IMR-90 (cell line): ENCODE measurements around the gene CDK11A.

Experiments used
- CEBPB ChIP-seq: IDR thresholded peaks from 2 replicates; pipeline ENCODE4 v1.6.1; 2012; ENCODE audit warnings: low read depth, low read length, improper control_type of control experiment
- CHD1 ChIP-seq: IDR thresholded peaks from 2 replicates; pipeline ENCODE4 v1.6.1; 2012; ENCODE audit warnings: low read depth, low read length, improper control_type of control experiment
- CTCF ChIP-seq: conservative IDR thresholded peaks from 2 replicates; pipeline ENCODE4 v1.5.1; 2012; ENCODE audit warnings: mild to moderate bottlenecking, low read depth, low read length, improper control_type of control experiment
- MAFK ChIP-seq: IDR thresholded peaks from 2 replicates; pipeline ENCODE4 v1.6.1; 2012; ENCODE audit warnings: low read depth, low read length, improper control_type of control experiment
- MAZ ChIP-seq: IDR thresholded peaks from 2 replicates; pipeline ENCODE4 v1.6.1; 2012; ENCODE audit warnings: low read depth, mild to moderate bottlenecking, low read length, improper control_type of control experiment, moderate library complexity, borderline replicate concordance
- MXI1 ChIP-seq: IDR thresholded peaks from 2 replicates; pipeline ENCODE4 v1.6.1; 2012; ENCODE audit warnings: low read depth, mild to moderate bottlenecking, low read length, moderate library complexity, borderline replicate concordance
- POLR2A ChIP-seq: IDR thresholded peaks from 2 replicates; pipeline ENCODE4 v1.6.1; 2012; ENCODE audit warnings: mild to moderate bottlenecking, low read depth, low read length

- TF ChIP-seq CTCF (no peak), MXI1 (no peak), MAZ (no peak), POLR2A (no peak), MAFK (no peak), CHD1 (no peak), CEBPB (no peak)
These were observed 30.1 kb upstream of the CDK11A start for GRCh38 chr1:1754051-1754815.
